ENCODE results near the gene CLEC9A.

The CLEC9A gene

GRCh38 chr12:10058387-10058786, 27.9 kb downstream of the CLEC9A start:
- TF ChIP-seq CREB5 (CRISPR knock-in tag; IDR thresholded peaks at IDR 0.05; ENCODE audit: low read depth) (no peak), CSDC2 (CRISPR knock-in tag; IDR thresholded peaks at IDR 0.05) (no peak), ESRRG (CRISPR knock-in tag; IDR thresholded peaks at IDR 0.05) (no peak), PATZ1 (CRISPR knock-in tag; IDR thresholded peaks at IDR 0.05; ENCODE audit: borderline replicate concordance) (no peak), OSR1 (CRISPR knock-in tag; IDR thresholded peaks at IDR 0.05) (no peak), TSHZ2 (CRISPR knock-in tag; IDR thresholded peaks at IDR 0.05) (no peak), TOX (CRISPR knock-in tag; IDR thresholded peaks at IDR 0.05; ENCODE audit: borderline replicate concordance) (no peak), GLIS3 (CRISPR knock-in tag; IDR thresholded peaks at IDR 0.05) (no peak), BACH2 (CRISPR knock-in tag; IDR thresholded peaks at IDR 0.05; ENCODE audit: borderline replicate concordance) (no peak), ARNTL (CRISPR knock-in tag; IDR thresholded peaks at IDR 0.05; ENCODE audit: borderline replicate concordance, low read depth) (no peak), ZFP30 (CRISPR knock-in tag; IDR thresholded peaks at IDR 0.05) (no peak), ZNF565 (CRISPR knock-in tag; conservative IDR thresholded peaks at IDR 0.05; ENCODE audit: low read depth) (no peak), ZNF70 (CRISPR knock-in tag; IDR thresholded peaks at IDR 0.05) (no peak), ZNF8 (CRISPR knock-in tag; IDR thresholded peaks at IDR 0.05) (no peak), ZC3H10 (CRISPR knock-in tag; IDR thresholded peaks at IDR 0.05) (no peak), TCF4 (CRISPR knock-in tag; IDR thresholded peaks at IDR 0.05; ENCODE audit: borderline replicate concordance) (no peak)
- ATAC-seq: no peak

GRCh38 chr12:10065241-10065640, 34.8 kb downstream of the CLEC9A start:
- ATAC-seq: no peak

More at GRCh38 chr12:10065241-10065640, 34.8 kb downstream of the CLEC9A start:
- no peak for TF ChIP-seq POU6F1 (CRISPR knock-in tag; IDR thresholded peaks at IDR 0.05; ENCODE audit: borderline replicate concordance, low read depth)
- TF ChIP-seq TCF4 (CRISPR knock-in tag; IDR thresholded peaks at IDR 0.05; ENCODE audit: borderline replicate concordance): no peak
- TF ChIP-seq ZNF565 (CRISPR knock-in tag; conservative IDR thresholded peaks at IDR 0.05; ENCODE audit: low read depth): no peak
- TF ChIP-seq SNAI2 (CRISPR knock-in tag; IDR thresholded peaks at IDR 0.05): no peak
- TF ChIP-seq ESRRG (CRISPR knock-in tag; IDR thresholded peaks at IDR 0.05): no peak
- TF ChIP-seq ZNF8 (CRISPR knock-in tag; IDR thresholded peaks at IDR 0.05): no peak
- no peak for TF ChIP-seq ZFP30 (CRISPR knock-in tag; IDR thresholded peaks at IDR 0.05)
- TF ChIP-seq CREB5 (CRISPR knock-in tag; IDR thresholded peaks at IDR 0.05; ENCODE audit: low read depth): no peak
- no peak for TF ChIP-seq ISL1 (CRISPR knock-in tag; IDR thresholded peaks at IDR 0.05)
- TF ChIP-seq RARB (CRISPR knock-in tag; IDR thresholded peaks at IDR 0.05): no peak
- TF ChIP-seq ZC3H10 (CRISPR knock-in tag; IDR thresholded peaks at IDR 0.05): no peak
- TF ChIP-seq CSDC2 (CRISPR knock-in tag; IDR thresholded peaks at IDR 0.05): no peak
- no peak for TF ChIP-seq TSHZ2 (CRISPR knock-in tag; IDR thresholded peaks at IDR 0.05)
- TF ChIP-seq GLIS3 (CRISPR knock-in tag; IDR thresholded peaks at IDR 0.05): no peak
- TF ChIP-seq ZFP3 (CRISPR knock-in tag; IDR thresholded peaks at IDR 0.05): no peak
- TF ChIP-seq CSRNP3 (CRISPR knock-in tag; IDR thresholded peaks at IDR 0.05): no peak
